ENCODE results near the gene PIK3AP1.
A peak's percentile ranks its signal among the peaks of the same experiment; 100 is the strongest.

DNA sequence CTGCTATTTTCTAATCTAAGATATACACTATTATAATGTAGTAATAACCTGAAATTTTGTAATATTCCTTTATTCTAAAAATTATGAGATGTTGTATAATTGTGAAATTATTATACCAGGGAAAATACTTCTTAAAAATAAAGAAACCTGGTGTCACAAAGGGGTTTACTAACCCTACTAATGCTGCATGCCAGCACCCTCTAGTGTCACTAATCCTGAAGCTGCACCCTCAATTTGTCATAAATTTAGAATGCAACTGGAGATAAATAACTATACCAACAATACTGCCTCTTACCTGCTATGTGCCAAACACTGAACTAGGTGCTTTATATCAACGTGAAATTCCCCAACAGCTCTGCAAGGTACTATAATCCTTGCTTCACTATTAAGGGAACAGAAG, 164.3 kb downstream of the PIK3AP1 start:
- TF ChIP-seq, protein P1, sequence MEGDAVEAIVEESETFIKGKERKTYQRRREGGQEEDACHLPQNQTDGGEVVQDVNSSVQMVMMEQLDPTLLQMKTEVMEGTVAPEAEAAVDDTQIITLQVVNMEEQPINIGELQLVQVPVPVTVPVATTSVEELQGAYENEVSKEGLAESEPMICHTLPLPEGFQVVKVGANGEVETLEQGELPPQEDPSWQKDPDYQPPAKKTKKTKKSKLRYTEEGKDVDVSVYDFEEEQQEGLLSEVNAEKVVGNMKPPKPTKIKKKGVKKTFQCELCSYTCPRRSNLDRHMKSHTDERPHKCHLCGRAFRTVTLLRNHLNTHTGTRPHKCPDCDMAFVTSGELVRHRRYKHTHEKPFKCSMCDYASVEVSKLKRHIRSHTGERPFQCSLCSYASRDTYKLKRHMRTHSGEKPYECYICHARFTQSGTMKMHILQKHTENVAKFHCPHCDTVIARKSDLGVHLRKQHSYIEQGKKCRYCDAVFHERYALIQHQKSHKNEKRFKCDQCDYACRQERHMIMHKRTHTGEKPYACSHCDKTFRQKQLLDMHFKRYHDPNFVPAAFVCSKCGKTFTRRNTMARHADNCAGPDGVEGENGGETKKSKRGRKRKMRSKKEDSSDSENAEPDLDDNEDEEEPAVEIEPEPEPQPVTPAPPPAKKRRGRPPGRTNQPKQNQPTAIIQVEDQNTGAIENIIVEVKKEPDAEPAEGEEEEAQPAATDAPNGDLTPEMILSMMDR (IDR thresholded peaks at IDR 0.05), result peak in 2 of 4 experiments; percentile 27 to 33
- TF ChIP-seq POLR2AphosphoS5 (IDR thresholded peaks at IDR 0.05) (no peak), POLR2A (IDR thresholded peaks at IDR 0.05) (no peak)

Data from prostate gland (tissue), 2 donors.